NCI-H2029 treated with DMSO at 0.1 percent for 48 hours (cell line): ENCODE measurements around the gene AIF1.

ENCODE experiments used
- DNase-seq: peaks from one replicate; lab custom pipeline; 2025; lab: John Stamatoyannopoulos, UW

AIF1 gene

DNA sequence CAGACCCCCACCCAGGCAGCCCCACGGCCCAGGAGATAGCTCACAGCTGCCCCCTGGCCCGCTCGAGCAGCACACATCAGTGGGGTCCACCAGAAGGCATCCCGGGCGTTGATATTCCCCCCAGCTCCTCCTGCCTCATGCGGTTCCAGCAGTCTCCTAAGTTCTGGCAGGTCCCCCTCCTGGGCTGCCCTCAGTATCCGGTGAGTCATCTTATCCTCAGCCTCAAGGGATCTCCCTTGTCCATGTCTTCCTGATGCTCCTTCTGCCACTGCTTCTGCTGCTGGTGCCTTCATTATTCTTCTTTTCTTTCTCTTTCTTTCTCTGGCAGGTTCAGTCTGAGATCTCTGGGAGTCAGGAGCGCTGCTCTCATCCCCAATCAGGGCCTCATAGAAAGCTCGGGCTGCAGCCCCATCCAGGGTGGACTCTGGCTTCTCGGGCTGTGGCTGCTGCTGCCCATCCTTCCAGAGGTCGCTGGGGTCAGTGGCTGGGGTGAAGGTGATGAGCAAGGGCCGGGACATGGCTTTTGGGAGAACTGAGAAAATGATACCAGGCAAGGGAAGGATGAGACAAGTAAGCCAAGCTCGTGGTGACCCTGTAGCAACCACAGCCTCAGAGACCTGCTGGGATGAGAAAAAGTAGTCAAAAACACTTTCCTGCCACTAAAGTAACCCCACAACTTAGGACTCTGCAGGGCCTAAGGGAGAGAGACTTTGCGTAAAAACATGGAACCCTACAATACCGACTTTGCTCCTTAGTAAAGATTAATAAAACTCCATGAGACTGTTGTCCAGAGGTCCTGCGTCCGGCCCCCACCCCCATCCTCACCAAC is 49.1 kb downstream of the AIF1 start:
- no peak for DNase-seq

DNA sequence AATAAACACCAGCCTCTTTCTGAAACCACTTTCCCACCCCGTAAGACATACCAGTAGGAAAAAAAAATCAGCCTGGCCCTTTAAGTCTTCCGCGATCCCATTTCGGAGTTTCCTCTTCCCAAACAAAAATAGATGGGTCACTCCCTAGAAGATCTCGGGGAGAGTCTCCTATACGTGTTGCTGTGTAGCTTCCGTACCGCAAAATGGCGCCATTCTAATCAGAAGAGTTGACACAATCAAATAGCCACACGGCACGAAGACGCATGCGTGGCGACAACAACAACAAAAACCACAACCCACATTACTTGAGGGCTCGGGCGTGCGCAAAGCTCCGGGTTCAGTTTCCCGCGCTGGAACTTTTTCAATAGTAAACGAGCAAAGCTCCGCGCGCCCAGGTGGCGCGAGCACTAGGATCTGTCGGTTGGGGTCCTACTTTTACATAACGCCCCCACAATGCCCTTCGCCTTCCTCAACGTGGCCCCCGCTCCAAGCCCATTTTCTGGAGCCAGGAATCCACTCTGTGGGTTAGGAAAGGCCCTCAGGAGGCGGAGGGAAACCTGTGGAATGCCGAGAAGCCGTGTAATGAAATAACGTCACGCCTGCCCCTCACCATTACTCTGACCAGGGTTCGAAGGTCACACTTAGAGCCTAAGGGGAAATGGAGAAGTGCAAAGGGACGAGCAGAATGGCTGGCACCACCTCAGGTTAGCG is 49.9 kb downstream of the AIF1 start, which contains the start of gene GPANK1:
Gene GPANK1 (minus strand): TSS at position 208 of the 711 bp plus-strand sequence. CDS start 519 bp downstream, outside the sequence.
- peak; percentile 62 for DNase-seq

GRCh38 chr6:31665501-31666336 is 50.7 kb downstream of the AIF1 start, which contains the start of gene CSNK2B:
TSS of gene CSNK2B (plus strand) at chr6:31666080. CDS start at chr6:31666832, 752 bp downstream.
- peak; percentile 97 for DNase-seq

DNA sequence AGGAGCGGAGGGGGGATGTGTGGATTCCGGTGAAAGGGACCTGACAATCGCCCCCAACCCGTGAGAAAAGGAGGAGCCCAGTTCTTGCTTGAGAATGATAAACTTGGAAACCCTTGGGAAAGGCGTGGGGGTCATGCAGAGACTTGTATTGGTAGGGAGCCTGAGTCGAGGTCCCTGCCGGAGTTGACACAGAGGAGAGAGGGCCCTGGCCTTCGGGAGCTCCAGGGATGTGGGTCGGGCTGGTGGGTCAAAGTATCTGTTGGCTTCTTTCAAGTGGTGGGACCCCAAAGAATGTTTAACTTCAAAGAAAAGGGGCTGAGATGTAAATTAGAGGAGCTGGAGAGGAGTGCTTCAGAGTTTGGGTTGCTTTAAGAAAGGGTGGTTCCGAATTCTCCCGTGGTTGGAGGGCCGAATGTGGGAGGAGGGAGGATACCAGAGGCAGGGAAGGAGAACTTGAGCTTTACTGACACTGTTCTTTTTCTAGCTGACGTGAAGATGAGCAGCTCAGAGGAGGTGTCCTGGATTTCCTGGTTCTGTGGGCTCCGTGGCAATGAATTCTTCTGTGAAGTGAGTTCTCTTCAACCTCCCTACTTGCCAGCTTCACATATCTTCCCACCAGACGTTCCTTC is 51.4 kb downstream of the AIF1 start:
- no peak for DNase-seq
